CD14-positive monocyte (primary cell): Measurements from ENCODE around the gene ACSL1. TPM values are rescaled to one million over a fixed set of nuclear protein-coding genes. Genes with fewer than 3 reads are reported as not detected.

ENCODE experiments used
- DNase-seq, 3 donors: peaks; one replicate each; pipeline ENCODE4 v3.0.0-alpha.2; 2011 to 2022
- H2AFZ ChIP-seq: 2 replicates; pipeline ENCODE4 v1.6.0; 2012; ENCODE audit warnings: mild to moderate bottlenecking, low read depth, low read length, inconsistent platforms; ENCODE audit not compliant: insufficient read depth, poor library complexity, severe bottlenecking
- H3K27ac ChIP-seq, 2 donors: 1 replicate in 1 of 2; 2 replicates in 1 of 2; pipeline ENCODE4 v1.5.1; 2012 to 2013; ENCODE audit warnings: low read length in 2 of 2, control low read depth in 1 of 2, inconsistent platforms in 1 of 2, low read depth in 1 of 2, mild to moderate bottlenecking in 1 of 2
- H3K27me3 ChIP-seq, 2 donors: one replicate each; pipeline versions ENCODE4 v1.6.0 to v1.6.1; 2011 to 2013; ENCODE audit warnings: low read length in 2 of 2; ENCODE audit not compliant: control insufficient read depth in 2 of 2, insufficient read depth in 2 of 2
- H3K36me3 ChIP-seq, 2 donors: replicated peaks in 1 of 2; 1 replicate in 1 of 2; 2 replicates in 1 of 2; pipeline versions ENCODE4 v1.5.1 to v1.6.1; 2012 to 2013; ENCODE audit warnings: low read length in 2 of 2, control low read depth in 1 of 2, inconsistent platforms in 1 of 2, mild to moderate bottlenecking in 1 of 2; ENCODE audit not compliant: insufficient read depth in 2 of 2, control insufficient read depth in 1 of 2
- H3K4me1 ChIP-seq, 2 donors: 1 replicate in 1 of 2; 2 replicates in 1 of 2; pipeline versions ENCODE4 v1.5.1 to v1.6.1; 2012 to 2013; ENCODE audit warnings: low read length in 2 of 2, control low read depth in 1 of 2, inconsistent platforms in 1 of 2, mild to moderate bottlenecking in 1 of 2, moderate library complexity in 1 of 2; ENCODE audit not compliant: insufficient read depth in 2 of 2, control insufficient read depth in 1 of 2
- H3K4me2 ChIP-seq: replicated peaks from 2 replicates; pipeline ENCODE3; 2012; ENCODE audit warnings: low read length, moderate library complexity, mild to moderate bottlenecking; ENCODE audit not compliant: poor library complexity, severe bottlenecking; ENCODE audit errors: extremely low read depth
- H3K4me3 ChIP-seq, 3 experiments: fragments of 200-600 bp in 1 of 3; sonication (generic) in 1 of 3; replicated peaks in 1 of 3; 1 replicate in 2 of 3; 2 replicates in 1 of 3; pipeline ENCODE4 v1.5.1; 2011 to 2013; ENCODE audit warnings: low read length in 3 of 3, mild to moderate bottlenecking in 3 of 3, control low read depth in 2 of 3, low read depth in 2 of 3, inconsistent platforms in 1 of 3, moderate library complexity in 1 of 3
- H3K79me2 ChIP-seq: 2 replicates; pipeline ENCODE4 v1.6.0; 2012; ENCODE audit warnings: mild to moderate bottlenecking, control low read depth, inconsistent platforms, low read length, moderate library complexity; ENCODE audit not compliant: insufficient read depth
- H3K9ac ChIP-seq: 2 replicates; pipeline ENCODE4 v1.6.0; 2017; ENCODE audit warnings: low read length, mild to moderate bottlenecking; ENCODE audit not compliant: insufficient read depth, poor library complexity, severe bottlenecking
- H3K9me3 ChIP-seq, 2 donors: replicated peaks in 1 of 2; 1 replicate in 1 of 2; 2 replicates in 1 of 2; pipeline versions ENCODE4 v1.5.1 to v1.6.1; 2012 to 2013; ENCODE audit warnings: low read length in 2 of 2, control low read depth in 1 of 2; ENCODE audit not compliant: control insufficient read depth in 1 of 2, insufficient read depth in 1 of 2
- H4K20me1 ChIP-seq: 2 replicates; pipeline ENCODE4 v1.6.0; 2012; ENCODE audit warnings: mild to moderate bottlenecking, low read length, control low read depth, moderate library complexity; ENCODE audit not compliant: insufficient read depth
- H3K27ac Mint-ChIP-seq, 7 donors: one replicate each; pipeline ENCODE4 v1.8.0; 2020; ENCODE audit warnings: mild to moderate bottlenecking in 7 of 7, mixed read lengths in 7 of 7, moderate library complexity in 6 of 7, inconsistent platforms in 2 of 7
- H3K27me3 Mint-ChIP-seq, 3 donors: one replicate each; pipeline ENCODE4 v1.8.0; 2021 to 2022; ENCODE audit warnings: low read depth in 3 of 3, mild to moderate bottlenecking in 3 of 3, mixed read lengths in 3 of 3, moderate library complexity in 3 of 3, inconsistent platforms in 1 of 3
- H3K36me3 Mint-ChIP-seq, 2 donors: one replicate each; pipeline ENCODE4 v1.8.0; 2020; ENCODE audit warnings: mixed read lengths in 2 of 2, inconsistent platforms in 1 of 2, mild to moderate bottlenecking in 1 of 2
- H3K4me1 Mint-ChIP-seq: one replicate; pipeline ENCODE4 v1.8.0; 2020; ENCODE audit warnings: mild to moderate bottlenecking, mixed read lengths
- H3K4me3 Mint-ChIP-seq, 2 donors: one replicate each; pipeline ENCODE4 v1.8.0; 2020; ENCODE audit warnings: mild to moderate bottlenecking in 2 of 2, mixed read lengths in 2 of 2, moderate library complexity in 1 of 2
- H3K9me3 Mint-ChIP-seq, 7 donors: one replicate each; pipeline ENCODE4 v1.8.0; 2020 to 2022; ENCODE audit warnings: mixed read lengths in 7 of 7, mild to moderate bottlenecking in 6 of 7, moderate library complexity in 6 of 7, inconsistent platforms in 2 of 7
- CTCF ChIP-seq: fragments of 200-600 bp; IDR thresholded peaks from one replicate; pipeline ENCODE4 v1.8.0; 2022; ENCODE audit warnings: antibody characterized with exemption, mild to moderate bottlenecking
- WGBS: methylation state at CpG from one replicate; pipeline ENCODE4 v1.1.5; 2013; ENCODE audit warnings: missing lambda C conversion rate; ENCODE audit not compliant: insufficient coverage; 5-methylcytosine and 5-hydroxymethylcytosine counted together
- intact Hi-C, 2 donors: fragments of 100-400 bp; cut with micrococcal nuclease; formaldehyde crosslinking; loops; one replicate each; pipeline versions ENCODE4 v1.15.0 to v1.15.1; 2023
- polyA plus RNA-seq, 3 donors: library from polyadenylated mRNA; depleted of rRNA in 1 of 3; unstranded in 2 of 3; stranded (reverse) in 1 of 3; fragments of 300-500 nt in 2 of 3; fragments of >200 nt in 1 of 3; fragmentation: Illumina TruSeq in 2 of 3; gene quantifications; 1 replicate in 2 of 3; 2 replicates in 1 of 3; pipeline ENCODE4 v1.2.3, GENCODE V29; 2012 to 2021

Gene ACSL1
- polyA plus RNA-seq, 3 donors = 72.4 to 115 (median 115) TPM

DNA sequence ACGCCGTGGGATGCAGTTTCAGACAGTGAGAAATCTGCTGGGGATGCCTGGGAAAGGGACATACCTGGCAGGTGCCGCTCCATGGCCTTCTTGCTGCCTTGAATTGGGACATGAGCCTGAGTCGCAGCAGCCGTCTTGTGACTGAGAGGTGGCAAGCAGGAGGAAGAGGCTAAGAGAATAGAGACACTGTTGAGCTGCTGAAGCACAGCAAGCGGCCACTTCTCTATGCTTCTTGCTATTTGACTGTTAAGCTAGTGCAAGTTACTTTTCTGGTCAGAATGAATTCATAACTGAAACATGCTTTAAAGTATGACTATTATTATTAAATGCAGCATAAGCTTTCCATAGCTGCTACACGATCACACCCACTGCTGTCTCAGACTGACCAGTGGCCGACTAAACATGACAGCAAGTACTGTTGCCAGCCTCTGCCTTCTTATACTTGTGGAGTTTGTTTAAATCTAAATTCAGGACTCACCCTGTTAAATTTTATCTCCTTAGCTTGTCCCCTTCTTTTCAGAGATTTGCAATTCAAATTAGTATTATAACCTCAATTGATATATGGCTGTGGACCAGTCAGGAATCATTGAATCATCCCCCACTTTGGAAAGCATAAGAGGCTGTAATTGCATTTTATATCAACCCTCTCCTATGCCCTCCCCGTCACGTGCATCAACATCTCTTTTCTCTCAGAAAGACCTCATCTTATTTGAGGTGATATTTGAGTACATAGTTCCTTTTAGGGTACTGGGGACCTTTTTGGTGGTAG is 24.8 kb upstream of the ACSL1 start:
- peak in 1 of 3 donors; percentile 62 for DNase-seq
- 63% methylated on average over 5 of the region's 10 CpGs for WGBS
- H3K27me3 Mint-ChIP-seq = peaks cover 2 to 3% (median 3%) of the 10 kb centered on the region in 3 donors
- Histone ChIP-seq H3K9ac (peak overlapping the region; percentile 40), H2AFZ (no peak overlapping the region), H3K9me3 (no peaks in the 10 kb centered on the region), H3K36me3 (no peaks in the 10 kb centered on the region), H3K4me3 (peak overlapping the region in 2 of 3 experiments; percentile 2 to 52), H3K4me1 (peaks cover 75 to 82% of the 10 kb centered on the region in 2 donors), H4K20me1 (no peaks in the 10 kb centered on the region), H3K4me2 (peak overlapping the region; percentile 54), H3K79me2 (no peaks in the 10 kb centered on the region), H3K27me3 (no peaks in the 10 kb centered on the region), H3K27ac (peak overlapping the region; percentile 83 to 93)
- H3K27ac Mint-ChIP-seq = no peak overlapping the region
- intact Hi-C loops = loop anchor here (2.0 to 5.0 kb wide), 4 partner anchors 33 to 58 kb away; no protein-coding TSS in a partner anchor
- peak overlapping the region in 1 of 2 donors; percentile 37 for H3K4me3 Mint-ChIP-seq
- no peak for TF ChIP-seq CTCF
- peaks cover 0 to 7% of the 10 kb centered on the region in 2 donors for H3K36me3 Mint-ChIP-seq
- H3K9me3 Mint-ChIP-seq = peaks cover 0 to 3% (median 0%) of the 10 kb centered on the region in 7 donors
- peaks cover 12% of the 10 kb centered on the region for H3K4me1 Mint-ChIP-seq

DNA sequence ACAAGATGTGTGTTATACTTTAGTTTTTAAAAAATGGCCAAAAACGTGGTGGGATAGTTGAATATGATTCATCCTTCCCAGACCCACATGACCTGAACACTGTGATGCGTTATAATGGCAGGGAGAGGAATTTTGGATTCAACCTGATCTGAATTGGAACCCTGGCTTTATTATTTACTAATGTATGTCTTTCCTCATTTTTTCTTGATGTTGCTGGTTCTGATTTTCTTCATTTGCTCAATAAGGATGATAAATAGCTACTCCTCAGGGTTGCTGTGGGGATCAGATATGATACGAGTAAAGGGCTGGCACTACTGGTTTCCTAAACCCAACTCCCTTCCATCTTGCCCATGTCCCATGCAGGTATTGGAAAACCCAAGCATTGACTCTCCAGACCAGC is 24.2 kb upstream of the ACSL1 start:
- peak overlapping the region; percentile 40 for H3K9ac ChIP-seq
- H2AFZ ChIP-seq = no peak overlapping the region
- H3K27ac Mint-ChIP-seq = no peak overlapping the region
- H3K36me3 Mint-ChIP-seq = peaks cover 0 to 7% of the 10 kb centered on the region in 2 donors
- no peaks in the 10 kb centered on the region for H3K36me3 ChIP-seq
- peaks cover 69 to 76% of the 10 kb centered on the region in 2 donors for H3K4me1 ChIP-seq
- H3K27me3 ChIP-seq = no peaks in the 10 kb centered on the region
- no peak for TF ChIP-seq CTCF
- H3K4me1 Mint-ChIP-seq = peaks cover 14% of the 10 kb centered on the region
- peak overlapping the region in 1 of 3 experiments; percentile 52 for H3K4me3 ChIP-seq
- H4K20me1 ChIP-seq = no peaks in the 10 kb centered on the region
- H3K4me3 Mint-ChIP-seq = peak overlapping the region in 1 of 2 donors; percentile 37
- H3K27ac ChIP-seq = peak overlapping the region; percentile 83 to 93
- H3K9me3 Mint-ChIP-seq = peaks cover 0 to 3% (median 0%) of the 10 kb centered on the region in 7 donors
- no peaks in the 10 kb centered on the region for H3K9me3 ChIP-seq
- peaks cover 2 to 3% (median 3%) of the 10 kb centered on the region in 3 donors for H3K27me3 Mint-ChIP-seq
- peak overlapping the region; percentile 54 for H3K4me2 ChIP-seq
- H3K79me2 ChIP-seq = no peaks in the 10 kb centered on the region
- no CpG with 5 or more reads among the region's 3 CpGs for WGBS
- intact Hi-C loops = loop anchor here (2.0 to 5.0 kb wide), 4 partner anchors 33 to 57 kb away; no protein-coding TSS in a partner anchor
- peak in 1 of 3 donors; percentile 41 for DNase-seq
